GM10847 (cell line): ENCODE results near the gene MYO1A.
A peak's percentile ranks its signal among the peaks of the same experiment; 100 is the strongest.

Source experiments
- POLR2A ChIP-seq: IDR thresholded peaks from 2 replicates; pipeline ENCODE4 v1.6.1; 2011; ENCODE audit not compliant: insufficient read length; ENCODE audit errors: extremely low read depth

MYO1A gene

GRCh38 chr12:57090490-57090889 is 40.6 kb upstream of the MYO1A start:
- TF ChIP-seq POLR2A: no peak

GRCh38 chr12:57089271-57090245 is 39.6 kb upstream of the MYO1A start:
- no peak for TF ChIP-seq POLR2A

- peak; percentile 50 for TF ChIP-seq POLR2A
These were observed 38.7 kb upstream of the MYO1A start, which contains the start of gene NAB2 for GRCh38 chr12:57088354-57089270. TSS of gene NAB2 (plus strand) at chr12:57089114. CDS start at chr12:57089272, 158 bp downstream.

- peak; percentile 12 for TF ChIP-seq POLR2A
These were observed 37.9 kb upstream of the MYO1A start for GRCh38 chr12:57087691-57088353.

- TF ChIP-seq POLR2A: peak; percentile 55
These were observed 37.2 kb upstream of the MYO1A start for GRCh38 chr12:57087010-57087690.

- no peak for TF ChIP-seq POLR2A
These were observed 36.6 kb upstream of the MYO1A start for GRCh38 chr12:57086493-57087009.

- peak; percentile 13 for TF ChIP-seq POLR2A
These were observed 36.1 kb upstream of the MYO1A start for GRCh38 chr12:57085999-57086492.

- no peak for TF ChIP-seq POLR2A
These were observed 30.9 kb upstream of the MYO1A start for GRCh38 chr12:57080855-57081254.

- no peak for TF ChIP-seq POLR2A
These were observed 29.9 kb upstream of the MYO1A start for GRCh38 chr12:57079821-57080220.

- TF ChIP-seq POLR2A: peak; percentile 41
These were observed 28.8 kb upstream of the MYO1A start, which contains the start of gene NEMP1 for GRCh38 chr12:57078519-57079404. TSS of gene NEMP1 (minus strand) at chr12:57078791. CDS start at chr12:57078745, 46 bp downstream.

- no peak for TF ChIP-seq POLR2A
These were observed 22.7 kb upstream of the MYO1A start for GRCh38 chr12:57072661-57073060.

- no peak for TF ChIP-seq POLR2A
These were observed 19.6 kb upstream of the MYO1A start for GRCh38 chr12:57069523-57069922.

GRCh38 chr12:57066245-57066644 is 16.3 kb upstream of the MYO1A start:
- no peak for TF ChIP-seq POLR2A

- no peak for TF ChIP-seq POLR2A
These were observed 14.2 kb upstream of the MYO1A start for GRCh38 chr12:57063991-57064685.
